OCI-LY3 (cell line): ENCODE data around the gene DMBX1.

Source experiments
- H2AFZ ChIP-seq: fragments of 200-600, 300-600 bp; shearing (Covaris generic); 2 replicates; pipeline ENCODE4 v1.6.0; 2014; ENCODE audit warnings: antibody characterized with exemption, low read depth, low read length
- H3K27ac ChIP-seq: fragments of 200-600, 300-600 bp; sonication (generic); 2 replicates; pipeline ENCODE4 v1.5.1; 2014; ENCODE audit warnings: mild to moderate bottlenecking, low read length, moderate library complexity, mixed read lengths
- H3K27me3 ChIP-seq: fragments of 200-600, 300-600 bp; sonication (generic); 2 replicates; pipeline ENCODE4 v1.6.1; 2014; ENCODE audit warnings: low read depth, low read length, mixed read lengths
- H3K36me3 ChIP-seq: fragments of 200-600, 300-600 bp; sonication (generic); replicated peaks from 2 replicates; pipeline ENCODE3; 2014; ENCODE audit warnings: low read depth, low read length, mixed read lengths
- H3K4me1 ChIP-seq: fragments of 300-600, 200-600 bp; sonication (generic); 2 replicates; pipeline ENCODE4 v1.6.1; 2014; ENCODE audit warnings: low read length, mixed read lengths
- H3K4me2 ChIP-seq: fragments of 200-600, 300-600 bp; sonication (generic); 2 replicates; pipeline ENCODE4 v1.6.1; 2014; ENCODE audit warnings: low read length, mixed read lengths
- H3K4me3 ChIP-seq: fragments of 300-600, 200-600 bp; sonication (generic); 2 replicates; pipeline ENCODE4 v1.5.1; 2014; ENCODE audit warnings: antibody characterized with exemption, mild to moderate bottlenecking, low read length, moderate library complexity
- H3K79me2 ChIP-seq: fragments of 300-600, 200-600 bp; shearing (Covaris generic); 2 replicates; pipeline ENCODE4 v1.6.1; 2014; ENCODE audit warnings: mild to moderate bottlenecking, low read length, mixed read lengths
- H3K9ac ChIP-seq: fragments of 300-600, 200-600 bp; shearing (Covaris generic); 2 replicates; pipeline ENCODE4 v1.6.0; 2014; ENCODE audit warnings: mild to moderate bottlenecking, low read length, moderate library complexity
- H3K9me3 ChIP-seq: fragments of 200-600, 300-600 bp; shearing (Covaris generic); 2 replicates; pipeline ENCODE4 v1.6.1; 2014; ENCODE audit warnings: low read length, mixed read lengths; ENCODE audit not compliant: insufficient read depth
- H4K20me1 ChIP-seq: fragments of 200-600, 300-600 bp; sonication (generic); 2 replicates; pipeline ENCODE4 v1.6.1; 2016; ENCODE audit warnings: low read length, mixed read lengths; ENCODE audit not compliant: insufficient read depth
- CTCF ChIP-seq: fragments of 200-600, 300-600 bp; sonication (generic); IDR thresholded peaks from 2 replicates; pipeline ENCODE4 v1.5.1; 2014; ENCODE audit warnings: antibody characterized with exemption, low read length, low read depth
- EZH2phosphoT487 ChIP-seq: fragments of 200-600 bp; shearing (Covaris generic); IDR thresholded peaks from 2 replicates; pipeline ENCODE4 v1.6.1; 2018; ENCODE audit warnings: antibody characterized with exemption, mixed run types, low read depth

The DMBX1 gene

DNA sequence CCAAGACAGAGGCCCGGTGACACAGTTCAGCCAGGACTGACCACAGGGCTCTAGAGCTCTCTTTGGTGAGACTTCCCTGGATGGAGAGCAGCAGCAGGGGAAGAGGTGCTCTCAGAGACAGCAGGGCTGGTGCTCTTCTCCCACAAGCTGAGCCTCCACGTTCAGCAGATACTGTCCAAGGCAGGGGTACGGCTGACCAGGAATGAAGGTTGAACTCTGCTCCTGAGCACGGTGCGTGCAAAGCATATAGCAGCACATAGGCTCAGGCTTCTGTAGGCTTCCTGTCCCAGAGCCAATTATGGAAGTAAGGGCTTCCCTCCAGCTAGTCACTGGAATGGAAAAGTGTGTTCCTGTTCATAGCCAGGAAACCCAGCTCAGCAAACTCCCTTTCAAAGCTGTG lies 23.9 kb downstream of the DMBX1 start:
- Histone ChIP-seq H3K36me3 (no peaks in the 10 kb centered on the region), H3K27me3 (no peaks in the 10 kb centered on the region), H3K4me2 (no peak overlapping the region), H3K79me2 (no peaks in the 10 kb centered on the region), H3K4me3 (no peak overlapping the region), H3K9ac (no peak overlapping the region), H3K27ac (no peak overlapping the region), H3K4me1 (peaks cover 5% of the 10 kb centered on the region; the same call in 1 of the 2 replicates), H2AFZ (no peak overlapping the region), H3K9me3 (no peaks in the 10 kb centered on the region), H4K20me1 (no peaks in the 10 kb centered on the region)
- TF ChIP-seq CTCF (no peak), EZH2phosphoT487 (no peak)

DNA sequence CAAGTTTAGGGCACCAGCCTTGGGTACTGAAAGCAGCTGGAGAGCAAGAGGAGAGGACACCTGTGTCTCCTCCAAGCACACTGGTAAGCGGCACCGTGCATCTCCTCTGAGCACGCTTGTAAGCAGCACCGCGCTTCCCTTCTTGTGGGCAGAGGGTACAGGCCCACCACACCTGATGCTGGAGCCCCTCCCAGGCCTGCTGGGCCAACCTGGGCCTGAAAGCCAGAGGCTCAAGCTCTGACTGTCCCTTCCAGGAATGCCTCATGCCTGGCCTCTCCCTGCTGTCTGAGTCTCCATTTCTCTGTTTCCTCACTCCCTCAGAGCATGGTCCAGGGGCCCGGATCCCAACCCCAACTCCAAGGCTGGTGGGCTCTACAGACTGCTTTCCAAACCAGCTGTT lies 25.9 kb downstream of the DMBX1 start:
- H3K4me2 ChIP-seq = no peak overlapping the region
- peaks cover 8% of the 10 kb centered on the region for H3K4me1 ChIP-seq
- H2AFZ ChIP-seq = no peak overlapping the region
- no peak overlapping the region for H3K27ac ChIP-seq
- no peak overlapping the region for H3K4me3 ChIP-seq
- TF ChIP-seq EZH2phosphoT487 (no peak), CTCF (no peak)
- H4K20me1 ChIP-seq = no peaks in the 10 kb centered on the region
- H3K36me3 ChIP-seq = no peaks in the 10 kb centered on the region
- H3K9ac ChIP-seq = no peak overlapping the region
- H3K27me3 ChIP-seq = no peaks in the 10 kb centered on the region
- no peaks in the 10 kb centered on the region for H3K79me2 ChIP-seq
- H3K9me3 ChIP-seq = no peaks in the 10 kb centered on the region

GRCh38 chr1:46516200-46516950 lies 26.7 kb downstream of the DMBX1 start:
- peaks cover 10% of the 10 kb centered on the region for H3K4me1 ChIP-seq

More at GRCh38 chr1:46516200-46516950, 26.7 kb downstream of the DMBX1 start:
- H3K4me2 ChIP-seq = no peak overlapping the region
- no peaks in the 10 kb centered on the region for H3K27me3 ChIP-seq
- no peak for TF ChIP-seq EZH2phosphoT487
- TF ChIP-seq CTCF = no peak
- no peak overlapping the region for H3K4me3 ChIP-seq
- no peaks in the 10 kb centered on the region for H4K20me1 ChIP-seq
- H3K27ac ChIP-seq = no peak overlapping the region
- H3K9me3 ChIP-seq = no peaks in the 10 kb centered on the region
- no peaks in the 10 kb centered on the region for H3K79me2 ChIP-seq
- no peaks in the 10 kb centered on the region for H3K36me3 ChIP-seq
- no peak overlapping the region for H3K9ac ChIP-seq
- no peak overlapping the region for H2AFZ ChIP-seq
